ENCODE measurements around the gene ABCD3.

DNA sequence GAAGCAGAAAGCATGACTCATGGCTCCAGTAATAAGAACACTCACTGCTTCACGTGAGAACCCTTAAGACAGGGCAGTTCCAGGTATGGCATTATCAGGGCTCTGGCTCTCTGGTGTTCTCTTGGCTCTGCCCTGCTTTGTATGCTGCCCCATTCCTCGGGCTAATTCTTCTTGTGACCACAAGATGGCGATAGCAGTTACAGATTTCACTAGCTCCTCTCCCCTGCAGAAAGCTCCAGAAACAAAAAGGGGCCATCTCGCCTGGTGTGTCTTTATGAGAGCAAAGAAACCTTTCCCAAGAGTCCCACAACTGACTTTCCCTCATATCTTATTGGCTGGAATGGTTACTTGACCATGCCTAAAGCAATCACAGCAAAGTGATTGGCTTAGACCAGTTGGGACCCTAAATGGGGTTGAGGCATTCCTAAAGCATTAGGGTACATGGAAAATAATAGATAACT is 63.3 kb downstream of the ABCD3 start:
- TF ChIP-seq CTCF (IDR thresholded peaks at IDR 0.05; ENCODE audit: low read length) (peak; percentile 60), EZH2 (optimal IDR thresholded peaks at IDR 0.05; ENCODE audit: low read depth, low read length) (no peak), EZH2phosphoT487 (IDR thresholded peaks at IDR 0.05; ENCODE audit: low read length) (no peak)

Measured in MM.1S (cell line).